GM12872 (cell line): Measurements from ENCODE around the gene LPCAT1.

ENCODE experiments used
- CTCF ChIP-seq: IDR thresholded peaks from 3 replicates; pipeline ENCODE4 v1.5.1; 2011; ENCODE audit warnings: low read depth, mild to moderate bottlenecking, low read length, moderate library complexity; ENCODE audit not compliant: insufficient read depth

The LPCAT1 gene

DNA sequence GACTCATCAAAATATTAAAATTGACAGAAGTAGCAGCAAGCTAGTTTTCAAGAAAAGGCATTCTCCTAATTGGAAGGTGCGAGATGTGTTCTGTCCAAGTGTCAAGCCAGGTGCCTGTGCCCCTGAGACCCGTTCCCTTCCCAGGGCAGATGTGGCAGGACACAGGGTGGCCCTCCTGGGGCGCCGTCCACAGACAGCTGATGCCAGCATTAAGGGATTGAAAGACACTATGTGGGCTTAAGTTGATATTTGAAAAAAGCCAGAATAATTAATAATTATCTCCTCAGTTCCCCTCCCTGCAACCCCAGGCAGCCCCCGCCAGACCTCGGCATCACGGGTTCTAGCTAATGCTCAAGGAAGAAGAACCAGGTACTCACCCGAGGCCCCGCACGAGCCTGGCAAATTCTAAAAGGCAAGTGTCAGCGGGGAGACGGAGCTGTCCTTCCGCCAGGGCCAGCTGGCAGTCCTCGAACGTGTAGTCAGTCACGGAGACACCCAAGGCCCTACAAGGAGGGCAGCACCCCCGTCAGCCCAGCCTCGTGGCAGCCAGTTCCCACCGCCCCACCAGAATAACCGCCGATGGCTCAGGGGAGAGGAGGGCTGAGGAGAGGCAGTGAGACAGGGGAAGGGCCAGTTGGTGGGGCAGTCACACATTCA, 49.4 kb downstream of the LPCAT1 start:
- TF ChIP-seq CTCF, result no peak

DNA sequence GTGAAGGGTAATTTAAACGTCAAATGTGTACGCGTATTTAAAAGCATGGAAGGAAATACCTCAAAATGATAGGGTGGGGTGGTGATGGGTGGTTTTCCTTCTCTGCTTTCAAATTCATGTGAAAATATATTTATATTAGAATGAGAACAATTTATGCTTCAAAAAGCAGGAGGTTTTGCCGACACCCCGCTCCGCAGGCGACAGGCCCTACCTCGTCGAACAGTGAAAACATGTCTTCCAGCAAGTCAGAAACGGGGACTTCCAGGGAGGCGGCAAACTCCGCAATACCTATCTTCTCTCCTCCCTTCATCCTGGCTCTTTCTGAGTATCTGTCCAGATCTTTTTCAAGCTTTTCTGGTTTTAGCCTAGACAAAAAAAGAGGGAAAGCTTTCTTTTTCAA, 50.0 kb downstream of the LPCAT1 start:
- TF ChIP-seq CTCF, result no peak

DNA sequence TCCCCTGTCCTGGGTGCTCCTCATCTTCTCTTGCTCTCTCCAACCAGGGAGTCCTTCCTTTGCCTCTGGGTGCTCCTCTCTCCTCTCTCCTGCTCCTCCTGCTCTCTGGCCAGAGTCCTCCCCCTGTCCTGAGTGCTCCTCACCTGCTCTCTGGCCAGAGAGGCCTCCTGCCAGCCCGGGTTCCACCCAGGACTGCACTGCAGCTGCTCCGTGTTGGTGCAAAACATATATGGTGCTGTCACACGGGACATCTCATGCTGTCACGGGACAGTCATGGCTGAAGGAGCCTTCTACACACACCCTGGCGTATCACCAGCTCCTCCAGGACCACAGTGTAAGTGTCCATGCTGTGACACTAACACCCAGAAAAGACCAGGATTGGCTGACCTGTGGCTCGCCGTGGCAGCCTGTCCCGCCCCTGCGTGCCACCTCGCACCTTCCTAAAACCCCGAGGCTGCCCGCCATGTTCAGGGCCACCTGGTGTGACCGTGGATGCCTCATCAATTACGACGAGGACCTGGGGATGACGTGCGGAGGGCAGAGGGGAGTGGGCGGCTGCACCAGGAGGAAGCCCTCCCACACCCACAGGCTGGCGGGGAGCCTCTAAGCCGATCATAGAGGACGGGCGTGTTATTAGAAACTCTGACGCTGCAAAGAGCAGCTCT, 50.7 kb downstream of the LPCAT1 start:
- TF ChIP-seq CTCF, result no peak

DNA sequence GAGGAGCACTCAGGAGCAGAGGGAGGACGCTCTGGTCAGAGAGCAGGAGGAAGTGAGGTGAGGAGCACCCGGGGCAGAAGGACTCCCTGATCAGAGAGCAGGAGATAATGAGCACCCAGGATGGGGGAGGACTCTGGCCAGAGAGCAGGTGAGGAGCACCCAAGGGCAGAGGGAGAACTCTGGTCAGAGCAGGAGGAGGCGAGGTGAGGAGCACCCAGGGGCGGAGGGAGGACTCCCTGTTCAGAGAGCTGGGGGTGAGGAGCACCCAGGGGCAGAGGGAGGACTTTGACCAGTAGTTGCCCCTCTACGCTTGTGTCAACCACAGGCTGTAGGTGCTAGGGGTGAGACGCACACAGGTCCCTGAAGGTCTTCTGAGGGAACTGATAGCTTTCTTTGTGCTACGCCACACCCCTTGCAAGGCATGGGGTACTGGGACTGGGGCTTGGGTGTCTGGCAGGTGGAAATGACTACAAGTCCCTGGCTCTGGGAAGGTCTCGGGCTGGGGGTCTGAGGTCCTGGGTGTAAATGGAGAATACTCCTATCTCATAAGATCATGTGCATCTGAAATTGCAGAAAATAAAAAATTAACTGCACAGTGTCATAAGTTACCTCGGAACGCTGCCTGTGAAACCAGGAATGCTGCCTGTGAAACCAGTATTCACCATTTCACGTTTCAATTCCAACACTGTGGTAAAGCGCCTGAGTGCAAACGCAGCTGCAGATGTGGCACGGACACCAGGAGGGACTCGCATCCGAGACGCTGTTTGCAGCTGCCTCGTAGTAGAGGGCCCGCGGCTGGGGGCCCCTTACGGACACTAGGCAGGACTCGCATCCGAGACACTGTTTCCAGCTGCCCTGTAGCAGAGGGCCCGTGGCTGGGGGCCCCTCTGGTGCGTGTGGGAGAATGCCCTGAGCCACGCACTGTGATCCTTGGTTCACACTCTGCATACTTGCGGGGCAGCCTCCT, 51.5 kb downstream of the LPCAT1 start:
- TF ChIP-seq CTCF, result no peak

- TF ChIP-seq CTCF, result no peak
Measured at GRCh38 chr5:1471240-1471853, 52.4 kb downstream of the LPCAT1 start.

- no peak for TF ChIP-seq CTCF
Measured at GRCh38 chr5:1470762-1471211, 53.0 kb downstream of the LPCAT1 start.
